ENCODE measurements around the gene STIM2.
"Not testable (repeated sequence)": the region's sequence is repeated elsewhere in the genome, so short reads cannot be mapped to it uniquely, and the experiment has no call there.

Gene STIM2

DNA sequence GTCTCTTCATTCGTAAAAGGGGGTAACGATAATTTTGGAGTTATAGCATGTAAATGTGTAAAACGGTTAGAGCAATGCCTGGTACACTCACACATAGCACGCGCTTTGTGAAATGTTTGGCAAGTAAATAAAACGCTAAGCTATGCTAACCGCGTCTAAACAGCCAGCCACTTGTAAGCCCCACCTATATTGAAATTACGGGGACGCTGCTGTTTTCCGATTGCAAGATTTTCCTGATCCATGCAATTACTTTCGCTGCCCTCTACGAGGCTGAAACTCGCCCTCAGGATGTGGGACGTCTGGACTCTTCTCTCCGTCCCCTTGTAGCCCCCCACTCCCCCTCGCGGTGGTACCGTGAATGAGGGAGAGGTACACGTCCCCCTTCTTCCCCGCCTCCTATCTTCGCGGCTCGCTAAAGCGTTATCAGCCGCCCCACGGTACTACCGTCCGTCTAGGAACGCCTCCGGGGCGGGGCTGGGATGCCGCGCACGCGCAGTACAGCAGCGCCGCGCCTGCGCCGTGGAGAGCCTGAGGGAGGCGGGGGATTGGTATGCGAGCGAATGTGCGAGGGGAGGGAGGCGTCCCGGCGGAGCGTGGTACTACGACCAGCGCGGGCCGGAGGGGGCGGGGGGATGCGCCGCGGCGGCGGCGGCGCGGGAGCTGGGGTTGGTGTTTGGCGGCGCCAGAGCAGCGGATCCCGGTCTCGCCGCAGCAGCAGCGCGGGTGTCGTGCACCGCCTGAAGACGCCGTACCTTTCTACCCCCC, at the start of gene STIM2:
STIM2 (plus strand) TSS at position 685 of the 765 bp plus-strand sequence.
- CTCF ChIA-PET: interaction anchor here (0.5 to 1.2 kb wide), 4 partner anchors 45 to 441 kb away, joined by 3 to 4 read pairs (median 4); no protein-coding TSS in a partner anchor
- POLR2A ChIA-PET (ENCODE audit: low non-redundant PET): interaction anchor here (0.6 to 2.3 kb wide), 5 partner anchors 25 to 725 kb away, joined by 3 to 8 read pairs (median 3); no protein-coding TSS in a partner anchor
- TF ChIP-seq CTCF (conservative IDR thresholded peaks at IDR 0.05; ENCODE audit: low read depth): peak; percentile 18; the same call in 1 of the 2 replicates
- DNase-seq (ENCODE audit: low spot score): peak; percentile 92
- peak within 1 kb of the TSS; percentile 97 for H3K27ac ChIP-seq

DNA sequence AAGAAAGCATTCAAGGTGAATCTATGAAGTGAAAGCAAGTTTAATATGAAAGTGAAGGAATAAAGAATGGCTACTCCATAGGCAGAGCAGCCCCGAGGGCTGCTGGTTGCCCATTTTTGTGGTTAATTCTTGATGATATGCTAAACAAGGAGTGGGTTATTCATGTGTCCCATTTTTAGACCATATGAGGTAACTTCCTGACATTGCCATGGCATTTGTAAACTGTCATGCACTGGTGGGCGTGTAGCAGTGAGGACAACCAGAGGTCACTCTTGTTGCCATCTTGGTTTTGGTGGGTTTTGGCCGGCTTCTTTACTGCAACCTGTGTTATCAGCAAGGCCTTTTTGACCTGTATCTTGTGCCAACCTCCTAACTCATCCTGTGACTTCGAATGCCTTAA, 49.1 kb upstream of the STIM2 start:
- CTCF ChIA-PET: interaction anchor here (0.6 kb wide), 1 partner anchor 23 kb away, joined by 4 read pairs; no protein-coding TSS in a partner anchor
- POLR2A ChIA-PET (ENCODE audit: low non-redundant PET); DNase-seq (ENCODE audit: low spot score); H3K27ac ChIP-seq: not testable (repeated sequence)

GRCh38 chr4:26812049-26812714, 48.5 kb upstream of the STIM2 start:
- ChIA-PET CTCF (interaction anchor here (0.6 kb wide), 2 partner anchors 24 to 41 kb away, joined by 4 read pairs; no protein-coding TSS in a partner anchor), POLR2A (ENCODE audit: low non-redundant PET) (no interaction called here)
- TF ChIP-seq CTCF (conservative IDR thresholded peaks at IDR 0.05; ENCODE audit: low read depth): no peak
- no peak overlapping the region; the same call in 1 of the 2 replicates for H3K27ac ChIP-seq
- peak; percentile 45 for DNase-seq (ENCODE audit: low spot score)

DNA sequence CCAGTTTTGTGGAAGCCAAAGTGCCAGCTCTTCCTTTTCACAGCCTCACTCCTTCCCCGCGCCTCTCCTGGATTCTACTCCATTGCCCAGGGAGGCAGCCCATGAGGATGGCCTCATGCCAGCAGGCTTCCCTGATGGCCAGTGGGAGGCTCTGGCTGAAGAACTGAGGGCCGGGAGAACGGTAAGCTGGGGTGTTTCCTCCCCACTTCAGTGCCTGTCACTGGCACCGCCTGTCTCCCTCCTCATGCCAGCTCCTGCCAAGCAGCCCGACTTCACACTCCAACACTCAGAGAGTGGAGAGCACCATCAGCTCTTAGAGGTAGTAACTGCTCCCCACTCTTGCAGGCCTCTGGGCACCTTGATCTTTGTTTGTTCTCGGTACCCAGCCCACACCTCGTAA, 46.9 kb upstream of the STIM2 start:
- no peak for TF ChIP-seq CTCF (conservative IDR thresholded peaks at IDR 0.05; ENCODE audit: low read depth)
- CTCF ChIA-PET: interaction anchor here (0.5 kb wide), 1 partner anchor 745 kb away, joined by 4 read pairs; no protein-coding TSS in a partner anchor
- DNase-seq (ENCODE audit: low spot score): no peak
- POLR2A ChIA-PET (ENCODE audit: low non-redundant PET): no interaction called here
- H3K27ac ChIP-seq: no peak overlapping the region

DNA sequence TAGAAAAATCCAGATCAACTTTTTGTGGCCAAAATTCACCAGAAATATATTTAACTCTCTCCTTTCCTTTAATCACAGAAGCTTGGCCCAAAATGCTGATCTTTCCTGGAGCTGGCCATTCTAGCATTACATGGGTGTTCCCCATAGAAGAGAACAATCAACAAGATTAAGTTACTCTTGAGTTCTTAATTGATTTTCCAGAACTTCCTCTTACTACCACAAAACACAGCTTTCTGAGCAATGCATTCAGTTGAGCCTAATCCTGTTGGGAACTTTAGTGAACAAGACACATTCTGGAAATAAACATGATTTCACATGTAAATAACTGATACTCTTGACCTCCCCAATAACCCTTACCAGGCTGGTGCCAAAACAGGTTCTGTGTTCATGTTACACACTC, 45.4 kb upstream of the STIM2 start:
- H3K27ac ChIP-seq: no peak overlapping the region
- POLR2A ChIA-PET (ENCODE audit: low non-redundant PET): no interaction called here
- CTCF ChIA-PET: interaction anchor here (0.6 kb wide), 1 partner anchor 46 kb away, joined by 4 read pairs; no protein-coding TSS in a partner anchor
- no peak for TF ChIP-seq CTCF (conservative IDR thresholded peaks at IDR 0.05; ENCODE audit: low read depth)
- DNase-seq (ENCODE audit: low spot score): no peak

DNA sequence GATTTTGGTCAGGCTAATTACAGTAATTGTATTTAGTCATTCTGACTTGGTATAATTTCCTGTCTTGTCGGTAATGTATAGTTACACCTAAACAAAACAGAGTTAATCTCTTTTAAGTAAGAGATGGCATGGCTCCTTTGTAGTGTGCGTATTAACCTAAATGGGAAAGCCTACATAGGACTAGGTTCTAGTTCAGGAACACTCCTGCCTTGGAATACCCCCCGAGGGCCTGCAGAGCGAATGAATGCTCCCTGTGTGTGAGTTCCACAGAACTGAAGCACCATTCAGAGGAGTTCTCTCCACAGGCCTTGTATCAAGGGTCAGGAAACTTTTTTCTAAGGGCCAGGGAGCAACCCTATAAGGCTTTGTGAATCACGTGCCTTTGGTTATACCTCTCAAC, 44.9 kb upstream of the STIM2 start:
- no peak overlapping the region for H3K27ac ChIP-seq
- no peak for DNase-seq (ENCODE audit: low spot score)
- ChIA-PET CTCF (interaction anchor here (0.6 kb wide), 1 partner anchor 45 kb away, joined by 4 read pairs; no protein-coding TSS in a partner anchor), POLR2A (ENCODE audit: low non-redundant PET) (no interaction called here)
- TF ChIP-seq CTCF (conservative IDR thresholded peaks at IDR 0.05; ENCODE audit: low read depth): no peak

Data from RWPE1 (cell line).